ENCODE data around the gene SHB.

Gene SHB

DNA sequence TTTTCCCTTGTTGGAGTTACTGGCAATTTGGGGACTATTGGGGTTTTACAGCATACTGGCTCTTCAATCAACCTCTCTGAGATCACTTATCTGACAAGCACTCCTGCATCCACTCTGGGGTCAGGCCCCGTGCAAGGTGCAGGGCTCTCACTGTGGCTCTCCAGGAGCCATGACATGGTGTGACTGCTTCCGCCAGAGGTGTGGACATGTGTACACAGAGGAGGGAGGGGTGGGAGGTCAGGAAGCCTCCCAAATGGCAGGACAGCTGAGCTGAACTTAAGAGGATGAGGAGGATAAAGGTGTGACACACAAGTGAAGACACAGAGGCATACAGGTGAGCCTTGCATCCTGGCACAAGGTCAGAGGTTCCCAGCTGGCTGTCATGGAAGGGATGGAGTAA is 24.3 kb downstream of the SHB start:
- no peak for FAIRE-seq
- no peak for DNase-seq (ENCODE audit: insufficient read length, low spot score)

DNA sequence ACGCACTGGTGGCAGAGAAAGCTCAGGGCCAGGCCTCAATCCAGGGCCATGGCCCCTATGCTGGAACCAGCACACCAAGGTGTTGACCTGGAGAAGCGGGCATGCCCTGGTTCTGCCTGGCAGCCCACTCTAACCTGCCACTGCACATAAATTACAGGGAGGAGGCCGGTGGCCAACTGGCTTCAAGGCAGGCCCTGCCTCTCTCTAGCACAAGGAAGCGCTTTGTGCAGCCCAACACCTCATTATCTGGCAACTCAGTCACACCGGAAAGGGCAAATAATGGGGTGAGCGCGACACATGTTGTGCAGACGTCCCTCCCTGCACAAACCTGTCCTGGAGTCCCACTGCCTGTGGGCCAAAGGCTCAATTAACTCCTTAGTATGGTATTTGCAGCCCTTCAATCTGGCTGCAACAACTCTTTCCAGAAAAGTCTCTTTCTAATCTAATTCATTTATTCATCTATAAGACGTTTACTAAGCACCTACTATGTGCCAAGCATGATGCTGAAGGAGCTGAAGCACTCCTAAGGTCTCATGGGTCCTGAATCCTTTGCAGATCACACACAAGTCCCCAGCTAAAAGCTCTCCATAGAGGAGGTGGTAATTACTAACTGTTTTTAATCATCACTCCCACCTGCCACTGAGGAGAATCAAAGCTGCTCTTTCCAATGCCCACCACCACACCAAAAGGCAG is 24.9 kb downstream of the SHB start:
- FAIRE-seq: no peak

GRCh38 chr9:38042626-38043357 is 26.2 kb downstream of the SHB start:
- FAIRE-seq: no peak
- DNase-seq (ENCODE audit: insufficient read length, low spot score): no peak

More for the DNA sequence above, 24.9 kb downstream of the SHB start:
- DNase-seq (ENCODE audit: insufficient read length, low spot score): no peak

DNA sequence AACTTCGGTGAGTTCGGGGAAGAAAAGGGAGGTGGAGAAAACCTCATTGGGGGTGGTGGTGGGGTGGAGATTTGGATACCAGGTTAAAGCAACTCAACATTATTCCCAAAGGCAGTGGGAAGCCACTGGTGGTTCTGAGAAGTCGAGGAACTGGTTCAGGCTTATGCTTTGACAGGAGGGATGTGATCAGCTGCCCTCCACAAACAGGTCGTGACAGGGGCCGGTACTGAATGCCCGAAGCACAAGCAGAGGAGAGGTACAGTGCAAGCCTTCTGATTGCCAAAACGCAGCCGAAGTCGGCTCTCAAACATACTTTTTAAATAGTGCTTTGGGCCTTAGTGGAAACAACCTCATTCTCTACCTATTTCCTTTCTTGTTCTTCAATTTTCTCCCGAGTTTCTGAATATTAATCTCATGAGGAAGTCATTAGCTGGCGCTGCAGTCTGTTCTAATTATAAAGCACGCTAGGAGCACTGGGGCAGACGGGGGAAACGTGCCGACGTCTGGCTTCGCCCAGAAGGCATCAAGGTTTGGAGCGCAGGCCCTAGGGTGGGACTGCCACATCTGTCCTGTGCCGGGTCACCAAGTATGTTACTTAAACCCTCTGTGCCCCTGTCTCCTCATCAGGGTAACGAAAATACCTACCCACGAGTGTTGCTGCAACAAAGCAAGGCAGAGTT is 27.3 kb downstream of the SHB start:
- DNase-seq (ENCODE audit: insufficient read length, low spot score) (no peak), FAIRE-seq (no peak)

- no peak for DNase-seq (ENCODE audit: insufficient read length, low spot score)
- no peak for FAIRE-seq
Observed at GRCh38 chr9:38039907-38040682, 28.9 kb downstream of the SHB start.

- DNase-seq (ENCODE audit: insufficient read length, low spot score) (no peak), FAIRE-seq (no peak)
Observed at GRCh38 chr9:38039090-38039906, 29.7 kb downstream of the SHB start.

DNA sequence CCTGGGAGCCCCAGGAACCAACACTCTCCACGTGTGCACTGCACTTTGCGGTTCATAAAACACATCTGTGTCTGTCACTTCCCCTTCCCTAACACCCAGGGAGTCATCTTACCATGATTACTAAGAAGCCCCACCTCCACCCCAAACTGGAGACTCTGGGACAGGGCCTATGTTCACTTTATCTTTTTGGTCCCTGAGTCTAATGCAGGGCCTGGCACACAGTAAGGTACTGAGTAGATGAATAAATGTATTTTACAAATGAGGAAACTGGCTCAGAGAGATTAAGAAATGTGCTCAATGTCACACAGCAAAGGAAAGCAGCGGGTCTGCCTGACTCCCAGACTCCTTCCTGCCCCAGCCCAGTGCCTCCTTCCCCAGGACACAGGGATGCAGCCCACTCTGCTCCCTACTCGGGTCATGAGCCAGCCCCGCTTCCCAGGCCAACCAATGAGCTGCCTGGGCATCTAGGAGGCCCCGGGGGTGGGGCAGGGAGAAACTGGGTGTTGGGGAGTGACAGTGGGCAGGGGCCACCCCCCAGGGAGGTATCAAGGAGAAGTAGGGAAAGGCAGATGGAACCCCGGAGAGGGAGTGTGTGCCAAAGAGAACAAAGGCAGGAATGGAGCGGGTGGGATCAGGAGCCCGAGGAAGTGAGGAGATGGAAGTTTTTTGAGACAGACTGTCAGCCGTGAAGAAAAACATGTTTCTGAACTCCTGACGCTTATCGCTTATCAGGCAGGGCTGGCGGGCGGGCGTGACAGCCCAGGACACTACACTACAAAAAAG is 30.5 kb downstream of the SHB start:
- no peak for DNase-seq (ENCODE audit: insufficient read length, low spot score)
- FAIRE-seq: no peak

- no peak for FAIRE-seq
Observed at GRCh38 chr9:38037981-38038306, 31.1 kb downstream of the SHB start.

DNA sequence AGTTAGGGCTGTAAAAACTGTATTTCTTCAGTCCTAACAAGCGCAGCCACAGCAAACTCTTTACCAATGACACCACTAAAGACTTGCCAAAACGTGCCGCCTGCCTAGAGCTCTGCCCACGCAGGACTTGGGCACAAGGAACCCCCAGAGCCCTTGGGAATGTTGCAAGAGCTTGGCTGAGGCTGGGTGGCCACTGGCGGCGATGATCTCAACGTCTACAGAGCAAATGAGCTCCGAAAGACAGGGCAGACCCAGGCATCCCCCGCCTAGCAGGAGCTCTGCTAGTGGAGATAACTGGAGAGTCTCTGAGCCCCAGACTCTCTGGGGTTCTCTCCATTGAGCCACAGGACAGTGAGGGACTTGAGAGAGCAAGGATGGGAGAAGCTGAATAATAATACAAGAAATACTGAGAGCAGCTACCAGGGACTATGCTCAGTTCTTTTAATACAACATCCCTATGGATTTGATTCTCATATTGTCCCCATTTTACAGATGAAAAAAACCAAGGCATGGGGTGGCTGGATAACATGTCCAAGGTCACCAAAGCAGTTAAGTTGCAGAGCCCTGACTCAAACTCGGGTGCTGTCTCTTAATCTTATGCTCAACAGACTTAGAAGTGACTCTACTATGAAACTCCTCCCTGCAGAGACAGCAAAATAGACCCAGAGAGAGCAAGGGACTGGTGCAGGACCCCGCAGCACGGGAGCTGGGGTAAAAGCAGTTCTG is 32.5 kb downstream of the SHB start:
- no peak for FAIRE-seq
- no peak for DNase-seq (ENCODE audit: insufficient read length, low spot score)

More at GRCh38 chr9:38037981-38038306, 31.1 kb downstream of the SHB start:
- DNase-seq (ENCODE audit: insufficient read length, low spot score): no peak

DNA sequence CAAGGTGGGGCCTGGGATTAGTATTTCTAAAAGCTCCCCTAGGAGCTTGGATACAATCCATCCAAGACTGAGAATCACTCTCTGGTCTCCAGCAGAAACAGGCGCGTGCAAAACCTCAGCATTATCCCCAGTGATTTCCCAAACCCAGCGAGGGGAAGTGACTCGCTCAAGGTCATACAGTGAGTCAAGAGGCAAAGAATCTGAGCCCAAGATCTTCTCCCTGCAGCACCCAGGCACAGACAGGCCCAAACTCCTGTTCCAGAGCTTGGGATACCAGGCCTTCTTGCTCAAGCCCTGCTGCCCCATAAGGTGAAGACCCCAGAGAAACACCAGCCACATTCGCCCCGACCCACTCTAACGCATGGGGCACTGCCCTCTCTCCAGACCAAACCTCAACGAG is 33.2 kb downstream of the SHB start:
- DNase-seq (ENCODE audit: insufficient read length, low spot score) (no peak), FAIRE-seq (no peak)

- DNase-seq (ENCODE audit: insufficient read length, low spot score) (no peak), FAIRE-seq (no peak)
Observed at GRCh38 chr9:38033941-38034340, 35.1 kb downstream of the SHB start.

DNA sequence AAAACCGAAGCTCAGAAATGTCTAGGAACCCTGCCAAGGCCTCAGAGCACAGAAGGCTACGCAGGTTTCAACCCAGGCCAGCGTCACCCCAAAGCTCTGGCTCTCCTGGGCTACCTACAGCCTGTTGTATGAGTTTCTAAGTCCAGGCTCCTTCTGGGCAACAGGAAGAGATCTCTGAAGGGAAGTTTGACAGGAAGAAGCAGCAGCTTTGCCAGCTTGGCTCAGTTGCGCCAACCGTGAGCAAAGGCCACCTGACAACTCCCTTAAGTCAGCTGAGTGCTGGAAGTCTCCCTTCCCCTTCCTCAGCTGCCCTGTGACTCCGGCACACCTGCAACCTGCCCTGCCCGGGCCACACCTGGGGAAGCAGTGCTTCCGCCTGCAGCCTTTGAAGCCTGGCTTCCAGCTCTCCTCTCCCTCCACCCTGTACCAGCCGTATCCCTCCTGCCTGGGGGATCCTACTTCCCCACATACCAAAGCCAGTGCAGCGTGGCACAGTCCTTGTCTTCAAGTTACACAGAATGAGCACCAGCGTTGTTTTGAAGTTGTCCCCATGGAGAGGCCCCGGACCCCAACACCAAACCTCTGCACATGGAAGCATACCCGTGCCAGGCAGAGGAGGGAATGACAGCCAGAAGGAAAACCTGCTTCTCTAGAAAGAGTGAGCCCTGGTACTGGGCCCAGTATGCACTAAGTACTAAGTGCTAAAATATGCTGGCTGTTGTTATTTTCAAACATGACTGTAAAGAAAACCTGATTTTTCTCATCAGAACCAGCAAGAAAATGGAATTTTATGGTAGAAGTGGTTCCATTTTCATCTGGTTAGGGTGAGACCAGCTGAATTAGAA is 36.5 kb downstream of the SHB start:
- FAIRE-seq: no peak

GRCh38 chr9:38031594-38031993 is 37.4 kb downstream of the SHB start:
- FAIRE-seq (no peak), DNase-seq (ENCODE audit: insufficient read length, low spot score) (no peak)

More for the DNA sequence above, 36.5 kb downstream of the SHB start:
- DNase-seq (ENCODE audit: insufficient read length, low spot score): no peak

DNA sequence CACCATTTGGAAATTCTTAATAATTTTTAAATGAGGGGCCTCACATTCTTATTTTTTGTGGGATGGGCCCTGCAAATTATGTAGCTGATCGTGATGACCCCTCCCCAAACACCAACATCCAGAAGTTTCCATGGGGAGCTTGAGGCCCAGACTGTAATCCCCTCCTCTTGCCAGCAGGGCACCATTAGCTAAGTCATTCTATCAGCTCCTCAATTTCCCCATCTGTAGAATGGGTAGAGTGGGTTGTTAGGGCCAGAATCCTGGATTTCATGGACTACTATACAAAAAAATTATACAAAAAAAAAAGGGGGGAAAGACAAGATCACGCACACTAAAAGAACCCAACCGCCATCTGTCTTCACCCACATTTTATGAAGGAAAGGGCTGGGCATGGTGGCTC is 38.4 kb downstream of the SHB start:
- DNase-seq (ENCODE audit: insufficient read length, low spot score) (no peak), FAIRE-seq (no peak)

- no peak for DNase-seq (ENCODE audit: insufficient read length, low spot score)
- no peak for FAIRE-seq
Observed at GRCh38 chr9:38029915-38030638, 39.0 kb downstream of the SHB start.

- DNase-seq (ENCODE audit: insufficient read length, low spot score) (no peak), FAIRE-seq (no peak)
Observed at GRCh38 chr9:38027714-38028113, 41.3 kb downstream of the SHB start.

DNA sequence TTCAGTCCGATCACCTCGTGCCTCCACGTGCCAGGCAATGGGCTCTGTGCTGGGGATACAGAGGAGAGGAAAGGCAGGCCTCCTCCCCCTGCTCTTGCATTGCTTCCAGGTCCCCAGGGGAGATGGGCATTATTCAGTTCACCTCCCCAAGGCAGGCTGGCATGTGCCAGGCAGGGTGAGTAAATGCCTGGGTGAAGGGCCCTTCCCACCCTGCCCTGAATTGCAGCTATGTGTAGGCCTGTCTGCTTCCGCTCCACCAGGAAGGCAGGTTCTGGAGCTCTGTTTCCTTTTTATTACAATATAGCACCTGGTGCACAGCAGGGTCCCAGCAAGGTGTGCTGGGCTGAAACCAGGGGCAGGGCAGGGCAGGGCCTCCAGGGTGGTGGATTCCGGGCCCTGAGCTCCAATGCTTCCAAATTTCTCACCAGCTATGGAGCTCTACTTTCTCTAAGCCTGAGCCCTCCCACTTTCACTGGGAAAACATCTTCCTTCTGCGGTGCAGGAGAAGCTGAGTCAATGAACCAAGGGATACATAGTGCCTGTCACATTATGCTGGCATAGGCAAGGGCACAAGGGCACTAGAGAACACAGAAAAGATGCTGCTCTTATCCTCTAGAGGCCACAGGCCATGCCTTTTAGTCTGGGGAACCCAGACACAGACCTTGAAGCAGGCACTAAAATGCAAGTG is 42.0 kb downstream of the SHB start:
- no peak for DNase-seq (ENCODE audit: insufficient read length, low spot score)
- FAIRE-seq: no peak

Data from GM19239 (cell line).